ENCODE data around the gene NLRC3.
"Not testable (repeated sequence)": the region's sequence is repeated elsewhere in the genome, so short reads cannot be mapped to it uniquely, and the experiment has no call there.

Gene NLRC3

GRCh38 chr16:3577302-3577752 lies at the start of gene NLRC3:
TSS of gene NLRC3 (minus strand) at chr16:3577403. CDS start at chr16:3565036, 12,367 bp downstream.
- Histone ChIP-seq H3K9me3 (ENCODE audit: control insufficient read depth, insufficient read depth, low read length) (no peaks in the 10 kb centered on the region), H3K4me1 (ENCODE audit: control insufficient read depth, insufficient read depth, low read length) (no peaks in the 10 kb centered on the region), H3K4me3 (ENCODE audit: low read depth, low read length) (no peak within 1 kb of the TSS), H3K9ac (ENCODE audit: low read depth, low read length) (no peak within 1 kb of the TSS), H3K36me3 (ENCODE audit: control insufficient read depth, insufficient read depth, low read length) (peaks cover 2% of the 10 kb centered on the region), H3K27me3 (ENCODE audit: control insufficient read depth, insufficient read depth, low read length) (no peaks in the 10 kb centered on the region)

GRCh38 chr16:3625911-3626732 lies 48.9 kb upstream of the NLRC3 start:
- no peaks in the 10 kb centered on the region for H3K9me3 ChIP-seq (ENCODE audit: control insufficient read depth, insufficient read depth, low read length)
- no peak overlapping the region for H3K4me3 ChIP-seq (ENCODE audit: low read depth, low read length)
- H3K27me3 ChIP-seq (ENCODE audit: control insufficient read depth, insufficient read depth, low read length), result no peaks in the 10 kb centered on the region
- no peaks in the 10 kb centered on the region for H3K4me1 ChIP-seq (ENCODE audit: control insufficient read depth, insufficient read depth, low read length)
- no peak overlapping the region for H3K9ac ChIP-seq (ENCODE audit: low read depth, low read length)
- H3K36me3 ChIP-seq (ENCODE audit: control insufficient read depth, insufficient read depth, low read length), result no peaks in the 10 kb centered on the region

- Histone ChIP-seq H3K36me3 (ENCODE audit: control insufficient read depth, insufficient read depth, low read length) (no peaks in the 10 kb centered on the region), H3K27me3 (ENCODE audit: control insufficient read depth, insufficient read depth, low read length) (no peaks in the 10 kb centered on the region), H3K4me3 (ENCODE audit: low read depth, low read length) (no peak overlapping the region), H3K4me1 (ENCODE audit: control insufficient read depth, insufficient read depth, low read length) (no peaks in the 10 kb centered on the region), H3K9ac (ENCODE audit: low read depth, low read length) (no peak overlapping the region), H3K9me3 (ENCODE audit: control insufficient read depth, insufficient read depth, low read length) (no peaks in the 10 kb centered on the region)
Measured at GRCh38 chr16:3625331-3625730, 48.1 kb upstream of the NLRC3 start.

- no peaks in the 10 kb centered on the region for H3K9me3 ChIP-seq (ENCODE audit: control insufficient read depth, insufficient read depth, low read length)
- H3K9ac ChIP-seq (ENCODE audit: low read depth, low read length), result no peak overlapping the region
- H3K36me3 ChIP-seq (ENCODE audit: control insufficient read depth, insufficient read depth, low read length), result no peaks in the 10 kb centered on the region
- H3K4me3 ChIP-seq (ENCODE audit: low read depth, low read length), result no peak overlapping the region
- no peaks in the 10 kb centered on the region for H3K27me3 ChIP-seq (ENCODE audit: control insufficient read depth, insufficient read depth, low read length)
- no peaks in the 10 kb centered on the region for H3K4me1 ChIP-seq (ENCODE audit: control insufficient read depth, insufficient read depth, low read length)
Measured at GRCh38 chr16:3623642-3624041, 46.4 kb upstream of the NLRC3 start.

- no peaks in the 10 kb centered on the region for H3K4me1 ChIP-seq (ENCODE audit: control insufficient read depth, insufficient read depth, low read length)
- H3K9ac ChIP-seq (ENCODE audit: low read depth, low read length), result no peak overlapping the region
- no peaks in the 10 kb centered on the region for H3K9me3 ChIP-seq (ENCODE audit: control insufficient read depth, insufficient read depth, low read length)
- no peaks in the 10 kb centered on the region for H3K36me3 ChIP-seq (ENCODE audit: control insufficient read depth, insufficient read depth, low read length)
- no peaks in the 10 kb centered on the region for H3K27me3 ChIP-seq (ENCODE audit: control insufficient read depth, insufficient read depth, low read length)
- no peak overlapping the region for H3K4me3 ChIP-seq (ENCODE audit: low read depth, low read length)
Measured at GRCh38 chr16:3618769-3619141, 41.6 kb upstream of the NLRC3 start.

- Histone ChIP-seq H3K4me1 (ENCODE audit: control insufficient read depth, insufficient read depth, low read length) (peaks cover 8% of the 10 kb centered on the region), H3K9ac (ENCODE audit: low read depth, low read length) (no peak overlapping the region), H3K27me3 (ENCODE audit: control insufficient read depth, insufficient read depth, low read length) (no peaks in the 10 kb centered on the region), H3K4me3 (ENCODE audit: low read depth, low read length) (peak overlapping the region; percentile 98), H3K9me3 (ENCODE audit: control insufficient read depth, insufficient read depth, low read length) (no peaks in the 10 kb centered on the region), H3K36me3 (ENCODE audit: control insufficient read depth, insufficient read depth, low read length) (no peaks in the 10 kb centered on the region)
Measured at GRCh38 chr16:3612510-3613466, 35.6 kb upstream of the NLRC3 start.

GRCh38 chr16:3611146-3611975 lies 34.2 kb upstream of the NLRC3 start, which contains the start of gene SLX4:
TSS of gene SLX4 (minus strand) at chr16:3611606. CDS start at chr16:3608964, 2,642 bp downstream.
- peak within 1 kb of the TSS; percentile 98 for H3K4me3 ChIP-seq (ENCODE audit: low read depth, low read length)
- peak within 1 kb of the TSS; percentile 85 for H3K9ac ChIP-seq (ENCODE audit: low read depth, low read length)
- H3K36me3 ChIP-seq (ENCODE audit: control insufficient read depth, insufficient read depth, low read length), result peaks cover 2% of the 10 kb centered on the region
- peaks cover 8% of the 10 kb centered on the region for H3K4me1 ChIP-seq (ENCODE audit: control insufficient read depth, insufficient read depth, low read length)
- no peaks in the 10 kb centered on the region for H3K9me3 ChIP-seq (ENCODE audit: control insufficient read depth, insufficient read depth, low read length)
- H3K27me3 ChIP-seq (ENCODE audit: control insufficient read depth, insufficient read depth, low read length), result no peaks in the 10 kb centered on the region

- Histone ChIP-seq H3K36me3 (ENCODE audit: control insufficient read depth, insufficient read depth, low read length) (peaks cover 3% of the 10 kb centered on the region), H3K4me1 (ENCODE audit: control insufficient read depth, insufficient read depth, low read length) (peaks cover 8% of the 10 kb centered on the region), H3K9me3 (ENCODE audit: control insufficient read depth, insufficient read depth, low read length) (no peaks in the 10 kb centered on the region), H3K27me3 (ENCODE audit: control insufficient read depth, insufficient read depth, low read length) (no peaks in the 10 kb centered on the region), H3K4me3 (ENCODE audit: low read depth, low read length) (peak overlapping the region; percentile 98), H3K9ac (ENCODE audit: low read depth, low read length) (peak overlapping the region; percentile 70)
Measured at GRCh38 chr16:3610698-3611145, 33.5 kb upstream of the NLRC3 start.

- H3K9ac ChIP-seq (ENCODE audit: low read depth, low read length), result peak overlapping the region; percentile 70
- H3K4me3 ChIP-seq (ENCODE audit: low read depth, low read length), result peak overlapping the region; percentile 98
- no peaks in the 10 kb centered on the region for H3K9me3 ChIP-seq (ENCODE audit: control insufficient read depth, insufficient read depth, low read length)
- H3K27me3 ChIP-seq (ENCODE audit: control insufficient read depth, insufficient read depth, low read length), result no peaks in the 10 kb centered on the region
- H3K36me3 ChIP-seq (ENCODE audit: control insufficient read depth, insufficient read depth, low read length), result peaks cover 3% of the 10 kb centered on the region
- peaks cover 8% of the 10 kb centered on the region for H3K4me1 ChIP-seq (ENCODE audit: control insufficient read depth, insufficient read depth, low read length)
Measured at GRCh38 chr16:3609895-3610697, 32.9 kb upstream of the NLRC3 start.

- not testable (repeated sequence) for H3K9ac ChIP-seq (ENCODE audit: low read depth, low read length); H3K27me3 ChIP-seq (ENCODE audit: control insufficient read depth, insufficient read depth, low read length); H3K36me3 ChIP-seq (ENCODE audit: control insufficient read depth, insufficient read depth, low read length); H3K9me3 ChIP-seq (ENCODE audit: control insufficient read depth, insufficient read depth, low read length); H3K4me1 ChIP-seq (ENCODE audit: control insufficient read depth, insufficient read depth, low read length); H3K4me3 ChIP-seq (ENCODE audit: low read depth, low read length)
Measured at GRCh38 chr16:3608976-3609375, 31.8 kb upstream of the NLRC3 start.
